Peyer's patch (tissue), 4 donors: ENCODE data around the gene LILRA5. TPM values are rescaled to one million over a fixed set of nuclear protein-coding genes. Genes with fewer than 3 reads are reported as not detected.
"Not testable (repeated sequence)": the region's sequence is repeated elsewhere in the genome, so short reads cannot be mapped to it uniquely, and the experiment has no call there.

Source experiments
- DNase-seq, 3 donors: peaks; one replicate each; pipeline ENCODE4 v3.0.0-alpha.2; 2017 to 2019
- H3K27ac ChIP-seq, 4 donors: fragments of 200-600 bp; sonication (generic); one replicate each; pipeline ENCODE4 v1.5.1; 2016 to 2019
- H3K27me3 ChIP-seq, 2 donors: fragments of 200-600 bp; sonication (generic); one replicate each; pipeline ENCODE4 v1.5.1; 2019
- H3K36me3 ChIP-seq, 3 donors: fragments of 200-600 bp; sonication (generic); one replicate each; pipeline ENCODE4 v1.5.1; 2016 to 2019
- H3K4me1 ChIP-seq, 4 donors: fragments of 200-600 bp; sonication (generic); one replicate each; pipeline ENCODE4 v1.5.1; 2016 to 2019
- H3K4me3 ChIP-seq, 4 donors: fragments of 200-600 bp; sonication (generic); 1 replicate in 3 of 4; 2 replicates in 1 of 4; pipeline ENCODE4 v1.5.1; 2016 to 2019; ENCODE audit warnings: mild to moderate bottlenecking in 1 of 4
- H3K9me3 ChIP-seq, 4 donors: fragments of 200-600 bp; sonication (generic); one replicate each; pipeline ENCODE4 v1.5.1; 2016 to 2019; ENCODE audit warnings: mild to moderate bottlenecking in 1 of 4
- CTCF ChIP-seq, 6 experiments: fragments of 450-650 bp in 4 of 6; fragments of 200-600 bp in 2 of 6; sonication (generic) in 1 of 6; IDR thresholded peaks; one replicate each; pipeline ENCODE4 v1.5.1; 2017 to 2019; ENCODE audit warnings: antibody characterized with exemption in 6 of 6, mild to moderate bottlenecking in 3 of 6, moderate library complexity in 1 of 6
- POLR2A ChIP-seq, 2 donors: fragments of 450-650 bp; IDR thresholded peaks; one replicate each; pipeline ENCODE4 v1.5.1; 2017; ENCODE audit warnings: antibody characterized with exemption in 2 of 2, mild to moderate bottlenecking in 2 of 2, moderate library complexity in 2 of 2
- total RNA-seq, 4 donors: library from RNA; depleted of rRNA; stranded (reverse); fragments of >200 nt; gene quantifications; one replicate each; pipeline ENCODE4 v1.1.0, GENCODE V29; 2016

LILRA5 gene
- total RNA-seq, 4 donors from 2014 or later: 1.9 to 4.1 TPM; not detected in 2

GRCh38 chr19:54322934-54323333, 10.0 kb upstream of the LILRA5 start:
- not testable (repeated sequence) for H3K4me1 ChIP-seq, DNase-seq, H3K27me3 ChIP-seq, H3K4me3 ChIP-seq, H3K9me3 ChIP-seq, H3K36me3 ChIP-seq, H3K27ac ChIP-seq
- TF ChIP-seq CTCF (IDR thresholded peaks at IDR 0.05): peak in 1 of 6 experiments; percentile 10

GRCh38 chr19:54322295-54322694, 9.3 kb upstream of the LILRA5 start:
- not testable (repeated sequence) for H3K36me3 ChIP-seq, H3K27me3 ChIP-seq, DNase-seq, H3K4me1 ChIP-seq, H3K9me3 ChIP-seq, H3K27ac ChIP-seq, H3K4me3 ChIP-seq

GRCh38 chr19:54319892-54320670, 7.1 kb upstream of the LILRA5 start:
- H3K9me3 ChIP-seq: no peaks in the 10 kb centered on the region
- no peaks in the 10 kb centered on the region for H3K36me3 ChIP-seq
- no peaks in the 10 kb centered on the region for H3K4me1 ChIP-seq
- no peak for DNase-seq
- no peak overlapping the region for H3K27ac ChIP-seq
- H3K27me3 ChIP-seq: no peaks in the 10 kb centered on the region
- no peak overlapping the region for H3K4me3 ChIP-seq
- no peak for TF ChIP-seq CTCF (IDR thresholded peaks at IDR 0.05)
- no peak for TF ChIP-seq POLR2A (IDR thresholded peaks at IDR 0.05)

- DNase-seq: no peak
These were observed 6.1 kb upstream of the LILRA5 start for GRCh38 chr19:54319049-54319448.

GRCh38 chr19:54317965-54318240, 4.9 kb upstream of the LILRA5 start:
- no peak overlapping the region for H3K27ac ChIP-seq

More at GRCh38 chr19:54319049-54319448, 6.1 kb upstream of the LILRA5 start:
- Histone ChIP-seq H3K9me3 (no peaks in the 10 kb centered on the region), H3K36me3 (no peaks in the 10 kb centered on the region), H3K4me1 (no peaks in the 10 kb centered on the region), H3K27me3 (no peaks in the 10 kb centered on the region), H3K27ac (no peak overlapping the region), H3K4me3 (no peak overlapping the region)
- TF ChIP-seq CTCF (IDR thresholded peaks at IDR 0.05): no peak
- no peak for TF ChIP-seq POLR2A (IDR thresholded peaks at IDR 0.05)

More at GRCh38 chr19:54317965-54318240, 4.9 kb upstream of the LILRA5 start:
- no peaks in the 10 kb centered on the region for H3K27me3 ChIP-seq
- no peak for TF ChIP-seq POLR2A (IDR thresholded peaks at IDR 0.05)
- TF ChIP-seq CTCF (IDR thresholded peaks at IDR 0.05): no peak
- H3K4me1 ChIP-seq: no peaks in the 10 kb centered on the region
- H3K36me3 ChIP-seq: no peaks in the 10 kb centered on the region
- no peak for DNase-seq
- no peaks in the 10 kb centered on the region for H3K9me3 ChIP-seq
- H3K4me3 ChIP-seq: no peak overlapping the region
